ENCODE measurements around the gene BICD2.
"Not testable (repeated sequence)": the region's sequence is repeated elsewhere in the genome, so short reads cannot be mapped to it uniquely, and the experiment has no call there.

The BICD2 gene

DNA sequence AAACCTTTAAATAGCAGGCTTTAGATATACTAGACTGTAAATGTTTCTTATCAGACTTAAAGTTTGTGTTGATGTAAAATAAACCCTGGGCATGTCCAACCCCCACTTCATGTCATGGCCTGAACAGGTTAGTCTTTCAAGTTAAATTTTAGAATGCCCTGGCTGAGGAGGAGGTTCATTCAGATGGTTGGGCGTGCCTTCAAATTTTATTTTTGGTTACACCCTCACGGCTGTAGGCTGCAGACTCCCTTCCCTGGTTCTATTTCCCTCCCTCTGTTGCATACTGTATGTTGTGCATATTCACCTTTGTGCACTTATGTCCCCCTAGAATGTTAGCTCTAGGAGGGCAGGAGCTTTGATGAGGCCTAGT, 5.3 kb upstream of the BICD2 start:
- no peak for DNase-seq

DNA sequence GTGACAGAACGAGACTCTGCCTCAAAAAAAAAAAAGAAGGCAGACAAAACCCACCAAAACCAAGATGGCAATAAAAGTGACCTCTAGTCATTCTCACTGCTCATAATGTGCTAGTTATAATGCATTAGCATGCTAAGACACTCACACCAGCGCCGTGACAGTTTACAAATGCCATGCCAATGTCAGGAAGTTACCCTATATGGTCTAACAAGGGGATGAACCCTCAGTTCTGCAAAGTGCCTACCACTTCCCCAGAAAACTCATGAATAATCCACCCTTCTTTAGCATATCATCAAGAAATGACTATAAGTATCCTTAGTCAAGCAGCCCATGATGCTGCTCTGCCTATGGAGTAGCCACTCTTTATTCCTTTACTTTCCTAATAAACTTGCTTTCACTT, 4.7 kb upstream of the BICD2 start:
- no peak for DNase-seq

DNA sequence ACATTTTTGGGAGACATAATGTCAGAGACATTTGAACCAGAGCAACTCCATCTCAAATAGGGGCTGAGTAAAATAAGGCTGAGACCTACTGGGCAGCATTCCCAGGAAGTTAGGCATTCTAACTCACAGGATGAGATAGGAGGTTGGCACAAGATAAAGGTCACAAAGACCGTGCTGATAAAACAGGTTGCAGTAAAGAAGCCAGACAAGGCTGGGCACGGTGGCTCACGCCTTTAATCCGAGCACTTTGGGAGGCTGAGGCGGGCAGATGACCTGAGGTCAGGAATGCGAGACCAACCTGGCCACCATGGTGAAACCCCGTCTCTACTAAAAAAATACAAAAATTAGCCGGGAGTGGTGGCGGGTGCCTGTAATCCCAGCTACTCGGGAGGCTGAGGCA, 4.2 kb upstream of the BICD2 start:
- DNase-seq: not testable (repeated sequence)

DNA sequence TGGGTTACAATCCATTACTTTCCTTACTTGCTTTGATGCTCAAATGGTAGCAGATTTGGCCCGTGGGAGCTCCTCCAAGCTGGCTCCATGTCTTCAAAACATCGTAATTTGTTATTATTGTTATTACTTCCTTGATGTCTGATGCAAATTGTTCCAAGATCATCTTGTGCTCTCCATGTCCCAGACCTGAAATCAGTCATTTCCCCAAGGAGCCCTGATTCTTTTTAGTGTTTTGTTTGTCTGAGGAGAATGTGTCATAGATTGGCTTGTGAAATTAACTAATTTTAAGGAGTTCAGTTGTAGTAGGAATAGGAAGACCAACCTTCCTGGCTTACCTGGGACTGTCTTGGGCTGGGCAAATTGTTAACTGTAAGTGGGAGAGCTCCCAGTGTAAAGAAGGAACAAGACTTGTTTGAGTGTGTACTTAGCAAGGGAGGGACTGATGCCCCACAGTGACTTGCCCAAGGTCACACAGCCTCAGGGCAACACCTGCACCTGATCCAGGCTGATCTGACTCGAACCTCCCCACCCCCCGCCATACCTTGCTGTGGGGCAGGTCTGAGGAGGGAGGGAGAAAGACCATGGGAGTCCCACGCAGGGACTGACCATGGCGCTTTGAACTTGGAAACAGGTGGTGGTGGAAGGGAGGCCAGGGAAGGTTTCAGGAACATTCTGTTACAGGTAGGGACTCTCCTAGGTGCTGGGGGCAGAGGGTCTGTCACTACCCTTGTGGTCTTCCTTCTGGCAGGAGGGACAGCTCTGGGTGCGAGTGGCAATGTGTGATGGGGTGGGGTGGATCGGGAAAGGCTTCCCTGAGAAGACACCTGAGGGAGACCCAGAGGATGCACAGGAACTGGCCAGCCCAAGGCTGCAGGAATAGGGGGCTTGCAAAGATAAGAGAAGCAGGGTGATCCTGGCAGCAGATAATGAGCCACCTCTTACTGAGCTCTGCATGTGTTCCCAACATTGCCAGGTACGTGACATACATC, 2.7 kb upstream of the BICD2 start:
- DNase-seq: no peak

DNA sequence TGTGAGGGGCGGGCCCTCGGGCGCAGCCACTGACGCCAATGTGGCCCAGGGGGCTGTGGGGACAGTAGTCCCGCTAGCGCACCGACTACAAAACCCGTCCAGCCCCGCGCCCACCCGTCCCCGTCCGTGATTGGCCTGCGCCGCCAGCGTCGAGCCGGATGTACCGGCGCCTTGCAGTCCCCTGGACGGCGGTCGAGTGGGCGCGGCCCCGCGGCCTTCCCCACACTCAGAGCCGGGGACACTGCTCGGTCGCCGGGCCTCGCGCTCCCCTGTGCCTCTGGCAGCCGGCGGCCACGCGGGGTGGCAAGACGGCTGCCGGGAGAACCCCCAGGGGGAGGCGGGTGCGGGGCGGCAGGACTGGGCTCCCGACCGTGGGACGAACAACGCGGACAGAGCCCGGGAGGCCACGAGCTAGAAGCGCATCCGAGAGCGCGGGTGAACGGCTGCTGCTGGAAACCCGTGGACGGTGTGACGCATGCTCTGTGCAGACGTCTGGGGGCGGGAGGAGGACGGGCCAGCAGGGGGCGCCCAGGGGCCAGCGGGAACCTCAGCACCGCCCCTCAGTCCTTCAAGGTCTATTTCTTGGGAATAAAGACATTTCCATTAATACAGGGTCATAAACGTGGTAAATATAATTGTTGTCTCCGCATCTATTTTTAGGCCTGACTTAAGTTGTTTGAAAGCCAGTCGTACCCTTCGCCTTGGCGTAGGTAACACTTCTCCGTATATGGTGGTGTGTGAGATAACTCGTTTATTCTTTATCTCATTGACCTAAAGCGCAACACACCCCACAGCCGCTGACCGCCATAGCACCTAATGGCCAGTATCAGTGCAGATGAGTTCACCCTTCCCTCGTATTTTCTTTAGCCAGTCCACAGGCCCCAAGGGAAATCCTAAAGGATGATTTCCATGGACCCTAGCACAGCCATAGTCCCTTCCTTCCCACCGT, 629 bp upstream of the BICD2 start:
- DNase-seq: peak; percentile 96

DNA sequence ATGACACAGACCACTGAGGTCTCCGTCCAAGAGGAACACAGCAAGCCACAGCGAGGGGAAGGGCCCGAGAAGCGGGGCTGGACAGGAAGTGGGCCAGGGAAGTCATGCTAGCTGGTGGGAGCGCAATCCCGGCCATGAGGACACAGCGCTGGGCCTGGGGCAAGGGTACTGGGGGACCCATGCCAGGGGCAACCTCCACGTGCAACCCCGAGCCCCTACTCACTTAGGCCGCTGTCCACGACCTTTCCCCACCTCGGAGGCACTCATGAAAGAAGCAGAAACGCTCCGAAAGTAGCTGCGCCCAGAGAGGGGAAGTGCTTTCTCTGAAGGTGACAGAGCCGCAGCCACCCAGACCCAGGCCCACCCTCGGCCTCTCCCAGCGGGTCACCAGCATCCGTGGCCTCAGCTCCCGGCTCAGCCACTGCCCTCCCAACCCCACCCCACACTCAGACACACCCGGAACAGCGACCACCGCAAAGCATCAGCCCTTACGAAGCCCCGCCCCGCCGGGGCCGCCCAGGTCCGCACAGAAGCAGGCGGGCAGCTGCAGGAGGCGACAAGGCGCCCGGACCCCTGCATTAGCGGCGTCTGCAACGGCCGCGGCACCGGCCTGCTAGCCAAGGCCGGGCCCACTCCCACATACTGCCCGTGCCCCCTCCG, 782 bp downstream of the BICD2 start:
- no peak for DNase-seq

DNA sequence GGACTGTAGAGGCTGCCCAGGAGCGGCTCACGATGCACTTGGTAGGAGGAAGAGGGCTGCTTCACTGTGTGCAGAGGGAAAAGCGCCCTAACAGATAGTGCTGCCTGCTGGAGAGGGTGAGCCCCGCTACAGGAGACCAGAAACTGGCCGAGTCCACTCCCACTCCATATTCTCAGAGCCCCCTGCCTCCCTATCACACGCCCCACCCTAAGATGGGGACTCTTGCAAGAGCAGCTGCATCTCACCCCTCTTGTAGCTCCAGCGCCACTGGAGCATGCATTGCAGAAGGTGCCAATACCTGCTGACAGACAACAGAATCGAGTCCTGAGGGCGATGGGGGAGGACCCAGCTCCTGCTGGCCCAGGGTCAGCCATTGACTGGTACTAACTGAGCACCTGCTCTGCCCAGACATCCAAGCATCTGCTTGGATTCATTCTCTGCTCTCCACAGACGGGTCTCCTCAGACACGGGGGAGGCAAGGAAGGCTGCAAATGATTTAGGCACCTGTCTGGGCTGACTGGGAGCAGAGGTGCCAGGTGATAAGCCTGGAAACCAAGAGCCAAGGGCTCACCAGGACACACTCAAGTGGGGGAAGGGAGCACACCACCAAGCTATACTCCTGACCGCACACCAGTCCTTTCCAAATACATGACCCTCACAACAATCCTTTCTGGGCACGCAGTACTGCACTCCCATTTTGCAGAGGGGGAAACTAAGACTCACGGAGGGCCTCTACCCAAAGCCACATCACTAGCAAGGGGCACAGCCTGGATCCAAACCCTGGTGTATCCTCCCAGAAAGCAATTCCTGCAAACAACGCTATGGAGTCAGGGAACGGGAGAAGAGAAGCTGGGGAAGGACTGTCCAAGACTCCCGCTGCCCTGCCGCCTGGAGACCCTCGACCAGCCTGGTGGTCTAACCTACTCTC, 1.6 kb downstream of the BICD2 start:
- DNase-seq: no peak

DNA sequence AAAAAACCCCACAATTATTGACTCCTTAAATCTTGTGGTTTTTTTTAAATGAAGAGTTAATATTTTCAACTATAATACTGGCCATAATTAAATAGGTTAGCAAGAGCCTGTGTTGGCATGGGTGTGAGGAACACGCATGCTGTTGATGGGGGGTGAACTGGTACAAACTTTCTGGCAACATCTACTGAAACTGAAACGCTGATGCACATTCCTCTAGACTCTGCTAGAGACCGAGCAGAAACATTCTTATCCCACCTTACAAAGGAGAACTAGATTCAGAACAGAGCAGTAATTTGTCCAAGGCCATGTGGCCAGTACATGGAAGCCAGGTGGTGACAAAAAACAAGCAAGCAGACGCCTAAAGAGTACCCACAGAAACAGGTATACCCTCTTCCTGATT, 2.4 kb downstream of the BICD2 start:
- DNase-seq: no peak

DNA sequence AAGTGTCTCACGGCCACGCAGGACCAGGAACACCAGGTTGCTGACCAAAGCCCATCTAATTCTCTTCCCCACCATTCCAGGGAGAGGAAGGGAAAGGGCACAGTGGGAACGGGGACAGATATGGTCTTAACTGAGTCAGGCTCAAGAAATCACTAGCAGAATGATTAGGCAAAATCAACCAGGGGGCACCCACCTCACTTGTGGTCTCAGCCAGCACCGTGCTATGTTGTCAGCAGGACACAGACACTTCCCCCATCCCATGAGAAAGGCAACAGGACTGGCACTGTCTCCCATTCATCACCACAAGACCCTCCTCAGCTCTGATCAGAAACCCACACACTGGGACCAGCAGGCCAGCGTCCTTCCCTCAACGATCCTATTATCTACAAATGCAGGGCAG, 2.9 kb downstream of the BICD2 start:
- DNase-seq: no peak

DNA sequence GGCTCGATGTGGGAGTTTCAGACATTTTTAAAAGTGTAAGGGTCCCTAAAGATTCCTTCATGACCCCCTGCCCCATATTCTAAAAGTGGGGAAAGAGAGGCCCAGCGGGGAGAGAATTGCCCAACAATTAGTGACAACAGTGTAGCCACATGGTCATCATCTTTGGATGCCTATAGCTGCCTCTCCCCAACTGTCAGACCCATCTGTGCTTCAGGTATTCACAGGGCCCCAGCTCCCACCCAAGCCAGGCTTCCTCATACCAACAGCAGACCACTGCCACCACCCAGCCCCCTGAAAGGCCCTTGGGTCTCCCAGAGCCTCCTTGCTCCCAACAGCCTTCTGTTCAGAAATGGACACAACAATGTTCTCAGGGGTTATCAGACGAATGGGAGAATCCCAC, 4.1 kb downstream of the BICD2 start:
- no peak for DNase-seq

DNA sequence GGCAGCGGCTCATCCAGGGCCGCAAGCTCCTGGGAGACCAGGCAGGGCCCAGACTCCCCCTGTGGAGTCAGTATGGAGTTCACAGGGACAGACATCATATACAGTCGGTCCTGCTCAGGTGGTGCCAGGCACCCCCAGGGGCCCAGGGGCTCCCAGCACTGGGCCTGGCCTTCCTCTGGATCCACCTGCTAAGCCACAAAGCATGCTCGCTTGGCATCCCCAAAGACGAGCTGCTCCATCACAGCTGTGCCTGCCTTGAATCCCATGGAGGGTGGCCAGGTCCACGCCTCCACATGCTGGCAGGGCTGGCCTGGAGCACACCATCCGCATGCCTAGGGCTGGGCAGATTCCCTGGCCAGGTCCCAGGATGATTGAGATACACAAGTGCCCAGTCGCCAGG, 4.6 kb downstream of the BICD2 start:
- DNase-seq: no peak

DNA sequence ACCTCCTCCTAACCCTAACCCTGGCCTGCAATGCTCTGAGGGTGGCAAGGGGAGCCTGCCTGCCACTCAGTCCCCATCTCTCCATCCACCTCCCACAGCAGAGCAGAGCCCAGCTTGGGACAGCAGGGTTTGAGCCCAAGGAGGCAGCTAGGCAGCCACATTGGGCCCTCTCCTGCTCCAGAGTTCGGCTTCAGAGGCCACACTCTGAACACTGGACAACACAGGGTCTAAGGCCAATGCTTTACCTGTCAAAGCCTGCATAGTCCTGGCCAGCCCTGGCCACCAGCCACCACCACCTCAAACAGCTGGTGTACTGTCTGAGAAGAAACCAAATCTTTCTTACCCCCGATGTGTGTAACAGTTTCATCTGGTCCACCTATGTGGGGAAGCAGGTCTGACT, 5.2 kb downstream of the BICD2 start:
- no peak for DNase-seq

DNA sequence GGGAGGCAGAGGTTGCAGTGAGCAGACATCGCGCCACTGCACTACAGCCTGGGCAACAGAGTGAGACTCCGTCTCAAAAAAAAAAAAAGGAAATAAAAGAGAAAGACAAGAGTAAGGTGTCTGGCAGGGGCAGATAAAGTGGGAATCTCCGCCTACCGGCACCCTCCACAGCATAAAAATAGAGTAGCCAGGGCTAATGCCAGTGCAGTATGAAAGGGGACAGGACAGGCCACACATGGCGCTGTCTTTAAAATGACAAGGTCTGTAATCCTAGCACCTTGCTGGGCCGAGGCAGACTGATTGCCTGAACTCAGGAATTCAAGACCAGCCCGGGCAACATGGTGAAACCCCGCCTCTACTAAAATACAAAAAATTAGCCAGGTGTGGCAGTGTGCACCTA, 7.8 kb downstream of the BICD2 start:
- DNase-seq: no peak

DNA sequence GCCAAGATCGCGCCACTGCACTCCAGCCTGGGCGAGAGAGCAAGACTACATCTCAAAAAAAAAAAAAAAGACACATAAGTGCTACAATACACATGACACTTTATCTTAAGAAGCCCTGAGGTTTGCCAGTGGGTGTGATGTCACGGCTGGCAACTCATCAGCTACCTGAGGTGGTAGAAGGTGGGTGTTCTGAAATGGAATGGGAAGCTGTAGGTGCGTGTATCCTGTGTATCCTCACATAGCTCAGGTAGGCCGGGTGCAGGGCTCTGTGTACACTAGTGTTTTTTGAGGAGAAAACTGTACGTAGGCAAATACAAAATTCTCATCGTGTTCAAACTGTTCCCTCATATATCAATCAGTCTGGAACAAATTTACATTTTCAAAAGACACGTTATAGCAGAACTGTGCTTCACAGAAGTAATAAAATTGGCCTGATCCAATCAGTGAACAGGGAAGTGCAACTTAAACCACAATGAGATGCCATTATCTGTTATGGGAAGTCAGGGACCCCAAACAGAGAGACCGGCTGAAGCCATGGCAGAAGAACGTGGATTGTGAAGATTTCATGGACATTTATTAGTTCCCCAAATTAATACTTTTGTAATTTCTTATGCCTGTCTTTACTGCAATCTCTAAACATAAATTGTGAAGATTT, 10.4 kb downstream of the BICD2 start:
- no peak for DNase-seq

DNA sequence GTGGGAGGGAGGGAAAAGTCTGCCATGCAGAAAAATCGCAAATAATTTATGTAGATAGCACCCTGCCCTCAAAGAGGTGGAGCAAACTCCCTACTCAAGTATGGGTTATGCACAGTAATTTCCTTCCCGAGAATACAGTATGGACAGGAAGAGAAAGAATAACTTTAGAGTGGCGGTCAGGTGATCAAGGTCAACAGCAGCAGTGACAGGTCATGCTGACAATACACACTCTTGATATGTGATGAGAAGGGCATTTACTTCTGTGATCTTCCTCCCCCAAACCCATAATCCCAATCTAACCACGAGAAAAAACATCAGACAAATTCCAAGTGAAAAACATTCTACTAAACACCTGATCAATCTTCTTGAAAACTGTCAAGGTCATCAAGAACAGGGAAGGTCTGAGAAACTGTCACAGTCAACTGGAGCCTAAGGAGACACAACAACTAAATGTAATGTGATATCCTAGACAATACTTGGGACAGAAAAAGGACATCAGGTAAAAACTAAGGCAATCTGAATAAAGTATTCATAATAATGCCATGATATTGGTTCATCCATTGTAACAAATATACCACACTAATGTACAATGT, 11.7 kb downstream of the BICD2 start:
- no peak for DNase-seq

DNA sequence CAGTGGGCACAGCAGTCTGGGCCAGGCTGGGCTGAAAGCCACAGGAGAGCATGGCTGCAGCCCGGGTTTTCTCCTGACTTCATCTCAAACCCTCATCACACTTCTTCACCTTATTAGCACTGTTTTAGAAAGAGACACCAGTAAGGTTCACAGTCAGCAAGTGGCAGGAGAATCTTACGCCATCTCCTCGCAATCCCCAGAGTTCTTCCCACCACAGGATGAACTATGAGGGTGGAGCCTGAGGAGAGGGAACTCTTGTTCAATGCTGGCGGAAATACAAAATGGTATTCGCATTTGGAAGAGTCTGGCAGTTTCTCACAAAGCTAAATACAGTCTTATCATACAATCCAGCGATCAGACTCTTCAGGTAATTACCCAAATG, 14.7 kb downstream of the BICD2 start:
- no peak for DNase-seq

DNA sequence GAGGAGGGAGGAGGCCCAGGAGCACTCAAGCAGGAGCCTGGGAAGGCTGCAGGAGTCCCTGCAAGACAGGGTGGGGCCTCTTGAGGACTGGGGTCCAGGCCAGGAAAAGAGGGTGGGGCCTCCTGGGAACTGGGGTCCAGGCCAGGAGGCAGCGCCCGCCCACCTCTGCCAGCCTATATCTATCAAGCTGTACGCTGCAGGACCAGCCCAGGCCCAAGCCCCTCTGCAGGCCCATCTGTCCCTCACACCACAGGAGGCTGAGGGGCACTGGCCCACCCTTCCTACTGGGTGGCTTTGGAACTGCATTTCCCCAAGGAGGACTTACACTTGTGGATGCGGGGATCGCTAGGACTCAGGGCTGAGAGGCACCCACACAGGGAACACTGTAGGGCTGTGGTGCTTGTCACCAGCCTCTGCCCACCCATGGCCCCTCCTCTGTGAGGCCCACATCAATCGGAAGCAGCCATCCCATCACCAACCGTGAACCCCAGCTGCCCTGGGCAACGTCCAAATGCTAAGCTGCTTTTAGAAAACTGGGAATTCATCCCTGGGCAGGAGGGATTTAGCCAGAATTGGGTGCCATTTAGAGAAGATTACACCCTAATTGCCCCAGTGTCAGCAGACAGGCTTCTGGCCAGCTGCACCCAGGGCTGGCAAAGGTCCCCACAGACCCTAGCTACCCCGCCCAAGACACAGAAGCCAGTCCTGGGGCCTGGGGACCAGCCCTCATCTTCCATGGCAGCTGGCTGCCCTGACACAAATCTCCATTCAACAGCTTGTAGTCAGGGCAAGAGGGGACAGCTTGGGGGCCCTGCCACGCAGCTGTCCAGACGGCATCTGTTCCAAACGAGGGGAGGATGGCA, 15.3 kb downstream of the BICD2 start:
- DNase-seq: peak; percentile 88

DNA sequence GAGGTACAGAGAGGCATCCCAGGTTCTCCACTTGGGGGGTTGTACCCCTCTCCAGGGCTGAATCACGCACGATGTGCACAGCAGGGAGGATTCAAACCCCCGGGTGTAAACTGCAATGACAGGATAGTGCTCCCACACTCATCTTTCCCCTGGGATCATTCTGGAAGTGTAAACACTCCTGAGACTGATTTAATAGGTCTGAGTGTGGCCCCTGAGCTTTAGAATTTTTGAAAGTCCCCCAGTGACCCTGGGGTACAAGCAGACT, 16.5 kb downstream of the BICD2 start:
- DNase-seq: no peak

DNA sequence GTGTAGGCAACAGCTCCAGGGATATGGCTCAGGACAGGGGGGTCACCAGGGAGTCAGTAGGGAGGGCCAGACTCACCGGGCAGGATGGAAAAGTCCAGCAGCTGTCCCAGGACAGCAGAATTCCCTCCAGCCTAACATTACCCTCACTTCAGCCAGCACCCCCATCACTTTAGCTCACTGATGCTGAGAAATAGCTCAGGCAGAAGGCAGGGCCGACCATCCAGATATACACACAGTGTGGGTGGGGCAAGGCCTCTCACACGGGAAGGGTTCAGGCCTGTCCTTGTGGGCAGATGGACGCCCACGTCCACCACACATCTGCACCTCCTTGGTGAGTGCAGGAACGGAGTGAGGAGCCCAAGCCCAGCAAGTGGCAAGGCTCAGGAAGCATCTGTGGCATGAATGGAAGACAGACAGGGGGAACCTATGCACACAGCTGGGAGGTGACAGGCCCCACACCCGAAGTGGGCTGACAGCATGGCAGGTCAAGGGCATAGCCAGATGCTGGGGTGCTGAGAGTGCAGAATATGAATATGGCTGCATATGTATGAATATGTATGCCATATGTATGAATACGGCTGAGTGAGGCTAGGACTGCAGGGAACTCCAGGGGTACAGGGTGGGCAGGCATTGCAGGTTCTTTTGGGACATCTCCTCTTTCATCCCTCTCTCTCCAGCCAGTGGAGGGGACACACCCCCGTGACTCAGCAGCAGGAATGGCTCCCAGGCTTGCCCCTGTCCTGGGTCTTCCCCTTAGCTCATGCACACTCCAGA, 17.0 kb downstream of the BICD2 start:
- no peak for DNase-seq
